HCT116 (cell line): Measurements from ENCODE around the gene SAMD4A. TPM values are rescaled to one million over a fixed set of nuclear protein-coding genes. Genes with fewer than 3 reads are reported as not detected.

Source experiments
- ATAC-seq: fragments of 200-7000 bp; cut with Tn5 transposase; 2 replicates; pipeline ENCODE4 v1.9.1; 2020; ENCODE audit warnings: mild to moderate bottlenecking, moderate library complexity
- BruUV-seq: library from RNA; stranded (reverse); fragments of 400-500 nt; replicated peaks from 2 replicates; lab custom pipeline; 2021; lab: Mats Ljungman, UMichigan
- CTCF ChIA-PET: fragments of 300-600 bp; sonication (Branson Sonifier 250); formaldehyde crosslinking; loops from one replicate; lab custom pipeline; 2021; ENCODE audit warnings: antibody characterized with exemption; lab: Charles Lee
- POLR2A ChIA-PET: fragments of 300-600, 350-600 bp; sonication (Branson Sonifier 250); formaldehyde crosslinking; loops from one replicate; lab custom pipeline; 2021; ENCODE audit warnings: antibody characterized with exemption; lab: Charles Lee
- RAD21 ChIA-PET, 2 experiments: fragments of 300-600 bp; sonication (Branson Sonifier 250); formaldehyde crosslinking; loops; one replicate each; lab custom pipeline; 2023; ENCODE audit warnings: low total read pairs in 2 of 2; ENCODE audit not compliant: uncharacterized antibody in 2 of 2, unreplicated experiment in 2 of 2, low non-redundant PET in 1 of 2; lab: Charles Lee
- DNase-seq: peaks from one replicate; pipeline ENCODE4 v3.0.0-alpha.2; 2010; ENCODE audit warnings: low read depth, low spot score
- H2AFZ ChIP-seq: fragments of 200-600 bp; shearing (Covaris generic), sonication (generic); 2 replicates; pipeline ENCODE4 v1.6.1; 2017; ENCODE audit warnings: low read depth, mixed run types, mixed read lengths, antibody characterized with exemption, low read length; ENCODE audit not compliant: poor library complexity, severe bottlenecking
- H3K27ac ChIP-seq: 2 replicates; pipeline ENCODE4 v1.5.1; 2012; ENCODE audit warnings: low read depth, low read length
- H3K27me3 ChIP-seq: fragments of 200-600 bp; sonication (generic); 2 replicates; pipeline ENCODE4 v1.6.1; 2016; ENCODE audit warnings: mixed run types, low read length, mixed read lengths; ENCODE audit not compliant: insufficient read depth
- H3K36me3 ChIP-seq, 2 experiments: fragments of 200-500 bp in 1 of 2; fragments of 200-600 bp in 1 of 2; sonication (Bioruptor generic) in 1 of 2; sonication (generic) in 1 of 2; 2 replicates each; pipeline versions ENCODE4 v1.5.1 to v1.6.1; 2014 to 2016; ENCODE audit warnings: low read length in 2 of 2, inconsistent platforms in 1 of 2, mixed read lengths in 1 of 2, mixed run types in 1 of 2; ENCODE audit not compliant: insufficient read depth in 2 of 2, control insufficient read depth in 1 of 2
- H3K4me1 ChIP-seq, 2 experiments: fragments of 200-600 bp in 1 of 2; sonication (generic) in 1 of 2; 2 replicates each; pipeline versions ENCODE4 v1.5.1 to v1.6.1; 2012 to 2017; ENCODE audit warnings: low read length in 2 of 2, inconsistent platforms in 1 of 2, mild to moderate bottlenecking in 1 of 2, mixed read lengths in 1 of 2, mixed run types in 1 of 2, moderate library complexity in 1 of 2; ENCODE audit not compliant: insufficient read depth in 2 of 2, control insufficient read depth in 1 of 2
- H3K4me2 ChIP-seq: fragments of 200-600 bp; sonication (generic); 2 replicates; pipeline ENCODE4 v1.6.1; 2017; ENCODE audit warnings: mixed run types, low read length, mixed read lengths
- H3K4me3 ChIP-seq, 2 experiments: fragments of 200-600 bp in 1 of 2; sonication (generic) in 1 of 2; replicated peaks in 1 of 2; 2 replicates each; pipeline ENCODE4 v1.5.1; 2011 to 2016; ENCODE audit warnings: low read length in 2 of 2, control low read depth in 1 of 2, low read depth in 1 of 2, mild to moderate bottlenecking in 1 of 2, mixed read lengths in 1 of 2, mixed run types in 1 of 2
- H3K79me2 ChIP-seq: fragments of 200-600 bp; sonication (generic); 2 replicates; pipeline ENCODE4 v1.6.1; 2017; ENCODE audit warnings: mild to moderate bottlenecking, mixed run types, low read length, moderate library complexity, mixed read lengths; ENCODE audit not compliant: insufficient read depth
- H3K9ac ChIP-seq: fragments of 200-600 bp; sonication (generic); 2 replicates; pipeline ENCODE4 v1.6.1; 2016; ENCODE audit warnings: low read length, mixed read lengths
- H3K9me2 ChIP-seq: fragments of 200-600 bp; sonication (generic), shearing (Covaris generic); 2 replicates; pipeline ENCODE4 v1.6.1; 2017; ENCODE audit warnings: mixed run types, mild to moderate bottlenecking, moderate library complexity; ENCODE audit not compliant: insufficient read depth
- H3K9me3 ChIP-seq, 2 experiments: fragments of 200-500 bp in 1 of 2; fragments of 200-600 bp in 1 of 2; sonication (Bioruptor generic) in 1 of 2; sonication (generic) in 1 of 2; 2 replicates each; pipeline ENCODE4 v1.6.1; 2014 to 2017; ENCODE audit warnings: low read length in 2 of 2, mixed read lengths in 2 of 2, inconsistent platforms in 1 of 2, low read depth in 1 of 2, mild to moderate bottlenecking in 1 of 2, mixed run types in 1 of 2, moderate library complexity in 1 of 2; ENCODE audit not compliant: control insufficient read depth in 1 of 2, insufficient read depth in 1 of 2
- H4K20me1 ChIP-seq: fragments of 200-600 bp; sonication (generic), shearing (Covaris generic); 2 replicates; pipeline ENCODE4 v1.6.1; 2017; ENCODE audit warnings: mixed run types, mild to moderate bottlenecking, moderate library complexity; ENCODE audit not compliant: insufficient read depth
- CBX3 ChIP-seq: IDR thresholded peaks from 2 replicates; pipeline ENCODE4 v1.6.1; 2012; ENCODE audit warnings: low read depth
- CTCF ChIP-seq, 3 experiments: fragments of 200-600 bp in 1 of 3; sonication (generic) in 1 of 3; IDR thresholded peaks in 2 of 3; conservative IDR thresholded peaks in 1 of 3; 2 replicates each; pipeline ENCODE4 v1.5.1; 2012 to 2017; ENCODE audit warnings: low read depth in 2 of 3, low read length in 2 of 3, antibody characterized with exemption in 1 of 3, borderline replicate concordance in 1 of 3, control low read depth in 1 of 3, mild to moderate bottlenecking in 1 of 3, mixed read lengths in 1 of 3, mixed run types in 1 of 3, moderate library complexity in 1 of 3; ENCODE audit not compliant: insufficient read depth in 1 of 3
- EGR1 ChIP-seq: IDR thresholded peaks from 2 replicates; pipeline ENCODE4 v1.6.1; 2012; ENCODE audit warnings: low read depth
- ELF1 ChIP-seq: IDR thresholded peaks from 2 replicates; pipeline ENCODE4 v1.6.1; 2012; ENCODE audit warnings: low read depth, borderline replicate concordance
- EZH2 ChIP-seq: fragments of 200-600 bp; sonication (generic); IDR thresholded peaks from 2 replicates; pipeline ENCODE4 v1.6.1; 2017; ENCODE audit warnings: antibody characterized with exemption, mixed run types
- EZH2phosphoT487 ChIP-seq: fragments of 200-600 bp; IDR thresholded peaks from 2 replicates; pipeline ENCODE4 v1.6.1; 2018; ENCODE audit warnings: antibody characterized with exemption, borderline replicate concordance
- FOSL1 ChIP-seq: IDR thresholded peaks from 2 replicates; pipeline ENCODE4 v1.6.1; 2012; ENCODE audit warnings: low read depth
- JUND ChIP-seq: IDR thresholded peaks from 2 replicates; pipeline ENCODE4 v1.6.1; 2012
- POLR2A ChIP-seq: IDR thresholded peaks from 2 replicates; pipeline ENCODE4 v1.7.0; 2011; ENCODE audit warnings: borderline replicate concordance; ENCODE audit not compliant: insufficient read depth, insufficient read length; ENCODE audit errors: extremely low read depth
- POLR2AphosphoS5 ChIP-seq: IDR thresholded peaks from 2 replicates; pipeline ENCODE4 v1.6.1; 2011; ENCODE audit warnings: mild to moderate bottlenecking, low read depth, low read length, moderate library complexity
- RAD21 ChIP-seq: IDR thresholded peaks from 2 replicates; pipeline ENCODE4 v1.6.1; 2012; ENCODE audit warnings: low read depth, mild to moderate bottlenecking
- SIN3A ChIP-seq: IDR thresholded peaks from 2 replicates; pipeline ENCODE4 v1.6.1; 2012; ENCODE audit warnings: low read depth
- SP1 ChIP-seq: IDR thresholded peaks from 2 replicates; pipeline ENCODE4 v1.6.1; 2012; ENCODE audit warnings: low read depth
- SRF ChIP-seq: IDR thresholded peaks from 2 replicates; pipeline ENCODE4 v1.6.1; 2012; ENCODE audit warnings: low read depth
- ZFX ChIP-seq: fragments of 450-650 bp; IDR thresholded peaks from 2 replicates; pipeline ENCODE4 v1.6.1; 2017
- intact Hi-C: fragments of 100-400 bp; cut with micrococcal nuclease; formaldehyde crosslinking; loops from 2 replicates; pipeline ENCODE4 v1.10.0; 2022
- total RNA-seq: library from RNA; stranded (reverse); gene quantifications from one replicate; pipeline ENCODE4 v1.2.1, GENCODE V29; 2021; ENCODE audit not compliant: unreplicated experiment

Gene SAMD4A
- total RNA-seq, 1 experiment from 2014 or later = 9.0 TPM

GRCh38 chr14:54784060-54784459 is 217.1 kb downstream of the SAMD4A start (continued):
- no peak for TF ChIP-seq POLR2A
- TF ChIP-seq SP1 = no peak
- no peak for TF ChIP-seq SIN3A
- TF ChIP-seq FOSL1 = no peak
- TF ChIP-seq EZH2phosphoT487 = no peak
- no peak for TF ChIP-seq CBX3
- TF ChIP-seq EGR1 = no peak
- TF ChIP-seq, all 23 proteins: peak for 0

GRCh38 chr14:54784657-54785056 is 217.7 kb downstream of the SAMD4A start:
- Histone ChIP-seq H2AFZ (no peak overlapping the region), H3K9ac (no peak overlapping the region), H3K27ac (no peak overlapping the region), H3K36me3 (no peaks in the 10 kb centered on the region), H3K27me3 (no peaks in the 10 kb centered on the region), H3K4me2 (no peak overlapping the region), H4K20me1 (no peaks in the 10 kb centered on the region), H3K9me2 (no peaks in the 10 kb centered on the region), H3K9me3 (no peaks in the 10 kb centered on the region), H3K4me1 (no peaks in the 10 kb centered on the region), H3K79me2 (no peaks in the 10 kb centered on the region), H3K4me3 (no peak overlapping the region)
- no peak for DNase-seq
- POLR2A ChIA-PET = no interaction called here
- intact Hi-C loops = no loop called here
- no TSS peak for BruUV-seq
- RAD21 ChIA-PET = no interaction called here
- CTCF ChIA-PET = interaction anchor here (1.7 kb wide), 1 partner anchor 11 kb away, joined by 6 read pairs; no protein-coding TSS in a partner anchor
- TF ChIP-seq SRF = no peak
- TF ChIP-seq EZH2 = no peak
- TF ChIP-seq CBX3 = no peak
- no peak for TF ChIP-seq ZFX
- no peak for TF ChIP-seq JUND
- TF ChIP-seq FOSL1 = no peak
- no peak for TF ChIP-seq POLR2AphosphoS5
- TF ChIP-seq ELF1 = no peak
- TF ChIP-seq CTCF (IDR thresholded peaks at IDR 0.05 in 2 of 3, conservative IDR thresholded peaks at IDR 0.05 in 1 of 3; ENCODE audit: borderline replicate concordance in 1 of 3, insufficient read depth in 1 of 3, low read depth in 2 of 3, low read length in 2 of 3) = no peak
- no peak for TF ChIP-seq SIN3A
- TF ChIP-seq RAD21 = no peak
- no peak for ATAC-seq
